Activated gamma-delta T cell treated with anti-CD3 and anti-CD28 coated beads, Interleukin-2, amount 50 U/mL, for 16 hours (primary cell): Measurements from ENCODE around the gene ICAM2.
"Not testable (repeated sequence)": the region's sequence is repeated elsewhere in the genome, so short reads cannot be mapped to it uniquely, and the experiment has no call there.

Experiments
- DNase-seq: peaks from one replicate; pipeline ENCODE4 v3.0.0-alpha.2; 2020; ENCODE audit warnings: low read depth

The ICAM2 gene

DNA sequence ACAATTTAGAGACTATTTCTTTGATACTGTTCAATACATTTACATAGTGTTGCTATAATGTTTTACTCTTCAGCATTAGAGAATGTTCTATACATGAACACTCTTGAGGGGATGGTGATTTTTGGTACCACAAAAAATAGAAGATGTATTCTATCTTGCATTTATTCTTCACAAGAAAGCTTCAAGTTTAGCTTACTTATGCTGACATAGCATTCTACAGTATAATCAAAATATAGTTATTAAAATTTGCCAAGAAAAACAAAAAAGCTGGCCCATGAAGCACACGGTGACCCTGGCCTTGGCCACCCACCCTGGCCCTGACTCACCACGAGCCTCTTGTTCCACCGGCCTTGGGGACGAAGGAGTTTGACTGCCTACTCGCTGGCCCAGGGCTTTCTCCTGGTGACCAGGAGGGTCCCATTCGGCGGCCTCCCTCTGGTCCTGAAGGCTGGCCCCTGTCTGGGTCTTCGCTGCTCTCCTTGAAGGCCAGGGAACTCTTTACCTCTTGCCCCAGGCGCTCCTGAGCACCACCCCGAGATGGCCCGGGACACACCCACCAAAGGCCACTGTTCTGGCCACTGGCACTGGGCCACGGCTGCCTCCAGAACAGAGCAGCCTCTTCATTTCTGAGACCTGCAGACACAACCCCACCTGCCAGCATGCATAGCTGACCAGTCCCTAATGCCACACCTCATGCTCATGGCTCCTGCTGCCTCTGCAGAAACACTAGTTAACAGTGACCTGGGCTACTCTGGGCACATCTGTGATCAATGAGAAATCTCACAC lies 22.5 kb upstream of the ICAM2 start:
- no peak for DNase-seq

- no peak for DNase-seq
Observed at GRCh38 chr17:64041912-64042311, 21.5 kb upstream of the ICAM2 start.

- no peak for DNase-seq
Observed at GRCh38 chr17:64040206-64040605, 19.8 kb upstream of the ICAM2 start.

GRCh38 chr17:64039106-64039400 lies 18.6 kb upstream of the ICAM2 start:
- DNase-seq, result no peak

- no peak for DNase-seq
Observed at GRCh38 chr17:64038331-64039105, 18.1 kb upstream of the ICAM2 start.

DNA sequence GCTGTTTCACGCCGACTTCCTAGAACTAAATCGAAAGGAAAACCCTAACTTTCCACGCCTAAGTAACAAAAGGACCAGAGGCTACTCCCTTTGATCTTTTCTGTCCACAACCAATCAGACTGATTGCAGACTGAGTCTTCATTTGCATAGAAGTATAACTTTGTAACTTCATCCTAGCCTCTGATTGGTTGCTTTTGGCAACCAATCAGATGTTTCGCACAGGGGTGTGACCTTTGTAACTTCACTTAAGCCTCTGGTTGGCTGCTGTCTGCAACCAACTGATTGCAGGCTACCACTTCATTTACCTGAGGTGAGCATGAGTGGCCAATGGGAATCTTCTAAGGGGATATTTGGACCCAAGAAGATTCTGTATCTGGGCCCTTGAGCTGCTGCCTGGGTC lies 17.4 kb upstream of the ICAM2 start:
- no peak for DNase-seq

GRCh38 chr17:64037180-64037579 lies 16.7 kb upstream of the ICAM2 start:
- no peak for DNase-seq

- DNase-seq, result no peak
Observed at GRCh38 chr17:64036198-64036922, 15.9 kb upstream of the ICAM2 start.

GRCh38 chr17:64032081-64032480 lies 11.6 kb upstream of the ICAM2 start:
- no peak for DNase-seq

DNA sequence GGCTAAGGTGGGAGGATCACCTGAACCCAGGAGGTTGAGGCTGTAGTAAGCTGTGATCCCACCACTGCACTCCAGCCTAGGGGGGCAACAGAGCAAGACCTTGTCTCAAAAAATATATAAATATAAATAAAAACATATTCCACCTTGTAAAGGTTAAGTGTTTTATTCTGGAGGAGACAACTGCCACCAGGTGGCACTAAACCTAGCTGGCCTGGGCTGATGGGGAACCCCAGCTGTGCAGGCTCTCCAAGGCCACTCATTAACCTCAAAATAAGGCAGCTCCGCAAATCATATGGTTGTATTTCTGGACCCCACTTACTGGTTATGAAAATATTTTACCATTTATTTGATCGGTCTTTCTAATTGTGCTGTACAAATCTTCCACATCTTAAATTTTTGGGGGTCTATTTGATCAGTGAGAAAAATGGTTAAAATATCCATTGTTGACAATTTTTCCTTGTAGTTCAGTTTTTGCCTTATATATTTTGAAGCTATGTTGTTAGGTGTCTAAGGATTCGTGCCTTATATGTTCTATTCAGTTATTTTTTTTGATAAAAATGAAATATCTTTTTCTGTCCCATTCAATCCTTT lies 8.5 kb upstream of the ICAM2 start:
- DNase-seq, result peak; percentile 61

- DNase-seq, result peak; percentile 84
Observed at GRCh38 chr17:64025732-64026294, 5.4 kb upstream of the ICAM2 start.

DNA sequence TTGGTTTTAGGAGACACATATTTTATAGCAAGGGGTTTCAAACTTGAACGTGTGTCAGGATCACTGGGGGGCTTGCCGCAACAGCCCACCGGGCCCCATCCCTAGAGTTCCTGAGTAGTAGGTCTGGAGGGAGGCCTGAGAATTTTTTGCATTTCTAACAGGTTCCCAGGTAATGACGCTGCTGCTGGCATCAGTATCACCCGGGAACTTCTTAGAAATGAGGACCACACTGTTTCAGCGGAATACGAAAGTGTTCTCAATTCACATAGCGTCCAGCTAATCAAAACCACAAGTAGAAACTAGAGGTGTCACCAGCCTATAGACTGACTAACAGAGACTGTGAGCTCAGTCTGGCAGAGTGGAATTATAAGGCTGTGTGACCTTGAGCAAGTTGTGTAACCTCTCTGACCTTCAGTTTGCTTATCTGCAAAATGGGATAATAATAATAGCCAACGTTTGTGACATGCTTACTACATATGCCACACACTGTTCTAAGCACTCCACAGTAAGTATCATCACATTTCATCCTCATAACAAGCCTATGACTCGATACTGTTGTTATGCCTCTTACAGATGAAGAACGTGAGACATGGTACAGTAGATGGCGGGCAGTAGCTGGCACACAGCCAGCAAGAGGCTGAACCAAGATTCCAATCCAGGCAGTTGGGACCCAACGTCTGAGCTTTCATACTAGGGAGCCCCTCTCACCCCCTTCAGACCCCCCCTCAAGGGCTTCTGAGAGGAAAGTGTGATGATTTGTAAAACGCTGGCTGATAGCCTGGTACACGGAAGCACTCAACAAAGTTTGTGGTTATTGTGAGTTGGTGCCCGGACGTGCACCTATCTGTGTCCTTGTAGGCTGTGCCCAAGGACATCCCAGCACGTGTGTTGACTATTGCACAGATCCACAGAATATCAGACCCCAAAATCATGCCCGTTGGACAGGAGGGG lies 4.6 kb upstream of the ICAM2 start:
- peak; percentile 20 for DNase-seq

- no peak for DNase-seq
Observed at GRCh38 chr17:64024215-64024654, 3.8 kb upstream of the ICAM2 start.

DNA sequence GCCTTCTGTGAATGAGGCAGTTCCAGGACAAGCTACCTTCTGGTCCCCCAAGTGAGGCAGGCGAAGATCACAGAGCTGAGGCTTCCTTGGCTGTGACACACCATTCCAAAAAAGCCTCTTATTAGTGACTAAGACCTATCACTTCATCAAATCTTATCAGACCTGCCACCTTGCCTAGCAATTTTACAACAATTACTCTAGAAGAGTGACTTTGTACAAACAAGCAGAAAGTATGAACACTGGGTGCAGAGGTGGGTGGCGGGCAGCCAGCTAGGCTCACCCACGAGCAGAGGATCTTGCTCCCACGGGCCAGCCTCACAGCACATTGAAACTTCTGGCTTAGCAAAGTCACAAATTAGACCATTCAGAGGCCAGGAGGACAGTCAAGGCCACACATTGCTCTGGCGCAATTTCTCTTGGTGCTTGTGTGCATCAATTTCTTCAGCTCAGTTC lies 2.2 kb upstream of the ICAM2 start:
- no peak for DNase-seq

DNA sequence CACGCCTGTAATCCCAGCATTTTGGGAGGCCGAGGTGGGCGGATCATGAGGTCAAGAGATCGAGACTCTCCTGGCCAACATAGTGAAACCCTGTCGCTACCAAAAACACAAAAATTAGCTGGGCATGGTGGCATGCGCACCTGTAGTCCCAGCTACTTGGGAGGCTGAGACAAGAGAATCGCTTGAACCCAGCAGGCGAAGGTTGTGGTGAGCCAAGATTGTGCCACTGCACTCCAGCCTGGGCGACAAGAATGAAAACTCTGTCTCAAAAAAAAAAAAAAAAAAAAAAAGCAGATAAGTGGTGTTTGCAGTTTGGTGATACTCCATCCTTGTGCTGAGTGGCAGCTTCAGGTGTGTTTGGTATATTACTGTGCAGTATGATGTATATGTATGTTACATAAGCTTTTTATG lies 877 bp downstream of the ICAM2 start:
- DNase-seq, result not testable (repeated sequence)

DNA sequence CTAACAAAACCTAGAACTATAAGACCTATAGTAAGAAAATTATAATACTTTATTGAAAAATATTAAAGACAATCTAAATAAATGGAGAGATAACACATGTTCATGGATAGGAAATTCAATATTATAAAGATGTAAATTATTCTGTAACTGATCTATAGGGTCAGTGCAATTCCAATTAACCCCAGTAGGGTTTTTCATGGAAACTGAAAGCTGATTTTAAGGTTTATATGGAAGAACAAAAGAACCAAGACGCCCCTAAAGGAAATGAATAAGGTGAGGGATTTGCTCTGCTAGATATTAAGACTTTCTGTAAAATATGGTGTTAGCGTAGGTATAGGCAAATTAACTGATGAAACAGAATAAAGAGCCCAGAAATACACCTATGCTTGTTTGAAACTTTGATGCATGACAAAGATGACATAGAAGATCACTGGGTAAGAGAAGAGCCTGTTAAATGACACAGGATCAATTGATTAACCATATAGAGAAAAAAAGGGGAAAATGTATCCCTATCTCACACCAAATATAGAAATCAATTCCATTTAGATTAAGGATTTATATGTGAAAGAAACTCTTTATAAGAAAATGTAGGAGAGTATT lies 3.0 kb downstream of the ICAM2 start:
- no peak for DNase-seq

GRCh38 chr17:64016974-64017373 lies 3.5 kb downstream of the ICAM2 start:
- DNase-seq, result no peak

- no peak for DNase-seq
Observed at GRCh38 chr17:64016231-64016784, 4.1 kb downstream of the ICAM2 start.

GRCh38 chr17:64015447-64015846 lies 5.0 kb downstream of the ICAM2 start:
- no peak for DNase-seq
